Osteocyte (in vitro differentiated cells): ENCODE results near the gene PLVAP. TPM values are rescaled to one million over a fixed set of nuclear protein-coding genes. Genes with fewer than 3 reads are reported as not detected.

Experiments used
- DNase-seq: peaks from one replicate; pipeline ENCODE4 v3.0.0; 2021; ENCODE audit warnings: mixed read lengths; ENCODE audit not compliant: unreplicated experiment; ENCODE audit errors: extremely low spot score
- H3K27ac Mint-ChIP-seq: one replicate; pipeline ENCODE4 v1.8.0; 2021; ENCODE audit warnings: mild to moderate bottlenecking, mixed read lengths; ENCODE audit not compliant: unreplicated experiment
- H3K27me3 Mint-ChIP-seq: one replicate; pipeline ENCODE4 v1.8.0; 2021; ENCODE audit warnings: mixed read lengths; ENCODE audit not compliant: unreplicated experiment
- H3K36me3 Mint-ChIP-seq: one replicate; pipeline ENCODE4 v1.8.0; 2021; ENCODE audit warnings: mixed read lengths; ENCODE audit not compliant: unreplicated experiment
- H3K4me1 Mint-ChIP-seq: one replicate; pipeline ENCODE4 v1.8.0; 2021; ENCODE audit warnings: mixed read lengths; ENCODE audit not compliant: unreplicated experiment
- H3K4me3 Mint-ChIP-seq: one replicate; pipeline ENCODE4 v1.8.0; 2021; ENCODE audit warnings: mild to moderate bottlenecking, moderate library complexity, mixed read lengths; ENCODE audit not compliant: unreplicated experiment
- H3K9me3 Mint-ChIP-seq: one replicate; pipeline ENCODE4 v1.8.0; 2021; ENCODE audit warnings: mixed read lengths; ENCODE audit not compliant: unreplicated experiment
- CTCF ChIP-seq: fragments of 200-600 bp; sonication (generic); IDR thresholded peaks from 2 replicates; pipeline ENCODE4 v1.5.0; 2021; ENCODE audit warnings: antibody characterized with exemption, mild to moderate bottlenecking, moderate library complexity
- total RNA-seq: library from RNA; stranded (reverse); gene quantifications from 2 replicates; pipeline ENCODE4 v1.2.1, GENCODE V29; 2021

The PLVAP gene
- total RNA-seq, 1 donor from 2014 or later: not detected

DNA sequence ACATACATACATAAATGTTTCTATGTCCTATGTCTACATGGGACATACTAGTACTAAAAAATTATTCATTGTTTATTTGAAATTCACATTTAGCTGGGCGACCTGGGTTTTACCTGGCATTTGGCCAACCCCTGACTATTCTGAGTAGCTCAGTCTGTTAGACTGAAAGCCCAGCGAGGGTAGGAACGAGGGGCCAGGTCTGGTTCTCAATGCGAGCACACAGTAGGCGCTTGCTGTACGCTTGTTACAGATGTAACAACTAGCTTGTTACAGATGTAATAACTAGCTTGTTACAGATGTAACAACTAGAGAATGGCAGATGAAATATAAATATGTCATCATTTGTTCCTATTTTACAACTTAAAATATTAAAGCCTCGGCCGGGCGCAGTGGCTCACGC, 41.6 kb downstream of the PLVAP start:
- DNase-seq: no peak
- Mint-ChIP-seq H3K4me1 (peaks cover 23% of the 10 kb centered on the region), H3K36me3 (no peaks in the 10 kb centered on the region), H3K27me3 (no peaks in the 10 kb centered on the region), H3K4me3 (peak overlapping the region; percentile 86), H3K9me3 (no peaks in the 10 kb centered on the region), H3K27ac (peak overlapping the region; percentile 68)
- TF ChIP-seq CTCF: no peak

DNA sequence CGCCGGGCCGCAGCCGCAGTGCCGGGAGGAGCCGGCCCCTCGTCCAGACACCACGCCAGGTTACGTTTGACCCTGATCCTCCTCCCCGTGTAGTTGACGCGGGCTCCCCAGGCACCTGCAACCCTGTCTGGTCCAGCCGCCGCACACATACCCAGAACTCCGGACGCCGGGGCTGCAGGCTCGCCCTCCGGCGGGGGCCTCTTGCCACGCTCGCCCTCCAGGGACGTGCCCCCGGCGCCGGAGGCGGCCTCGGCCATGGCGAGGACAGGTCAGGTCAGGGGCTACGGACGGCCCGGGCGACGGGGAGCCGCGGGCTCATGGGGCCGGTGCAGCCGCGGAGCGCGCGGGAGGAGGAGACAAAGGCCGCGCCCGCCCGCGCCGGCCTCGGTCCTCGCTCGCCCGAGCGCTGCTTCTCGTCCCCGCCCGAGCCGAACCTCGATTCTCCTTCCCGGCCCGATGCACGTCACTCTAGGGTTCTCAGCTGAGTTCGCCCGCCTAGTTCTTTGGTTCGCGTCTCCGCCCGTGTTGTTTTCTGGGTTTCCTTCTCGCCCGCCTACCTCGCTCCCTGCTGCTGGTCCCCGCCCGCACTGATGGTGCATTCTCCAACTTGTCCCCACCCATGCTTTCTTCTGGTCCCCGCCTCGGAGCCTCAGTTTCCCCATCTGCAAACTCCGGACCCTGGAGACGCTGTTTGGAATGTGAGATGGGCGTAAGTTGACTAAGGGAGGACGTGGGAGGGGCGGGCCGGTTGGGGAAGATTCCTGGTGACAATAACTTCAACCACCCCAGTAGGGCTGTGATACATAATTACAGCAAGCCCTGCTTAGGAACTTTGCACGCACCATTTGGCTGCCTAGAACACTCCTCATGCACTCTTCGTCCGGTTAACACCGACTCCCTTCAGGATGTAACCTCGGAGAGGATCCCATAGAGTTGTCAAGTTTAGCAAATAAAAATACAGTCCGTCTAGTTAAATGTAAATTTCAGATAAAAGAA, 42.4 kb downstream of the PLVAP start, which contains the start of gene ANO8:
Gene ANO8, minus strand, starts transcription at position 442 of the 996 bp plus-strand sequence. Its CDS starts 185 bp downstream, at position 257.
- H3K9me3 Mint-ChIP-seq: no peaks in the 10 kb centered on the region
- peak; percentile 96 for DNase-seq
- H3K4me1 Mint-ChIP-seq: peaks cover 23% of the 10 kb centered on the region
- peak within 1 kb of the TSS; percentile 68 for H3K27ac Mint-ChIP-seq
- H3K36me3 Mint-ChIP-seq: no peaks in the 10 kb centered on the region
- TF ChIP-seq CTCF: no peak
- H3K4me3 Mint-ChIP-seq: peak within 1 kb of the TSS; percentile 86
- no peaks in the 10 kb centered on the region for H3K27me3 Mint-ChIP-seq

DNA sequence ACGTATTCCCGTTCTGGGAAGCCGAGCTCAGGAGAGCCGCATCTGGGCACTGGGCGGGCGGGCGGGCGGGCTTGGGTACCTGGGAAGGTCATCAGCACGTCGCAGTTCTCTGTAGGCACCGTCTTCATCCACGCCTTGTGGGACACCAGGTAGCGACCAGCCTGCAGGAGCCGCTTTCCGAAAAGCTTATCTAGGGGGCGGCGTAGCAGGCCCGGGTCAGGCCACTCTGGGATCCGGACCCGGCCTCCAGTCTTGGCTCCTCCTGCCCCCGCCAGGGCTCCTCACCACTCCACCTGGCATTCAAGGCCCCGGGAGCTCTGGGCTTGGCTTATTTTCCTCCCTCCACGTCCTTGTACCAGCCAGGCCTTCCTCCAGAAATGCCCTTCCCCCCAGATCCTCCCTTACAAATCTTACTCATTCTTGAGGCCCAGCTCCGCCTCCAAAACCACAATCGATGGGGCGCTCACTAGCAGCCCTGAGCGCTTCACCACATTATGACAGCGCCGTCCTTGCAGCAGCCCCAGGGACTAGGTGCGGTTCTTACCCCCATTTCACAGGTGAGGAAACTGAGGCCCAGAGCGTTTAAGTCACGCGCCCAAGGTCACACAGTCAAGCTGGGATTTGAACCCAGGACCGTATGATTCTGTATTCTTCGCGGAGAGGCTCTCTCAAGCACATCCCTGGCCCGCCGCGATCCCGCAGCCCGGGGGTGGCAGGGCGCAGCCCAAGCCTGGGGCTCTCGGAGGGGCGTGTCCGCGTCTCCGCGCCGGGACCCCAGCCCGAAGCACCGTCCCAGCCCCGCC, 43.3 kb downstream of the PLVAP start:
- TF ChIP-seq CTCF: no peak
- H3K4me1 Mint-ChIP-seq: peaks cover 23% of the 10 kb centered on the region
- H3K27me3 Mint-ChIP-seq: no peaks in the 10 kb centered on the region
- H3K36me3 Mint-ChIP-seq: no peaks in the 10 kb centered on the region
- H3K4me3 Mint-ChIP-seq: peak overlapping the region; percentile 86
- peak overlapping the region; percentile 68 for H3K27ac Mint-ChIP-seq
- DNase-seq: no peak
- no peaks in the 10 kb centered on the region for H3K9me3 Mint-ChIP-seq

GRCh38 chr19:17332677-17333581, 44.2 kb downstream of the PLVAP start:
- TF ChIP-seq CTCF: no peak
- no peaks in the 10 kb centered on the region for H3K27me3 Mint-ChIP-seq
- no peak for DNase-seq
- no peaks in the 10 kb centered on the region for H3K36me3 Mint-ChIP-seq
- no peaks in the 10 kb centered on the region for H3K9me3 Mint-ChIP-seq
- H3K4me1 Mint-ChIP-seq: peaks cover 19% of the 10 kb centered on the region
- H3K27ac Mint-ChIP-seq: no peak overlapping the region
- H3K4me3 Mint-ChIP-seq: peak overlapping the region; percentile 40
